Suprapubic skin (tissue), 4 donors: ENCODE results near the gene CNTFR. TPM values are rescaled to one million over a fixed set of nuclear protein-coding genes. Genes with fewer than 3 reads are reported as not detected.

Experiments used
- DNase-seq, 2 donors: peaks; one replicate each; pipeline ENCODE4 v3.0.0-alpha.2; 2019; ENCODE audit warnings: low spot score in 2 of 2
- H3K27ac ChIP-seq: fragments of 200-600 bp; sonication (generic); one replicate; pipeline ENCODE4 v1.5.1; 2019
- H3K27me3 ChIP-seq: fragments of 200-600 bp; sonication (generic); one replicate; pipeline ENCODE4 v1.5.1; 2019
- H3K36me3 ChIP-seq: fragments of 200-600 bp; sonication (generic); one replicate; pipeline ENCODE4 v1.5.1; 2019
- H3K4me1 ChIP-seq: fragments of 200-600 bp; sonication (generic); one replicate; pipeline ENCODE4 v1.5.1; 2019
- H3K4me3 ChIP-seq: fragments of 200-600 bp; sonication (generic); one replicate; pipeline ENCODE4 v1.5.1; 2019; ENCODE audit warnings: mild to moderate bottlenecking
- H3K9me3 ChIP-seq: fragments of 200-600 bp; sonication (generic); one replicate; pipeline ENCODE4 v1.5.1; 2019
- CTCF ChIP-seq, 2 donors: fragments of 200-600 bp in 1 of 2; fragments of 450-650 bp in 1 of 2; sonication (generic) in 1 of 2; IDR thresholded peaks; one replicate each; pipeline ENCODE4 v1.5.1; 2016 to 2019; ENCODE audit warnings: antibody characterized with exemption in 2 of 2, mild to moderate bottlenecking in 1 of 2, moderate library complexity in 1 of 2
- EP300 ChIP-seq: sonication (generic); formaldehyde crosslinking; IDR thresholded peaks from one replicate; pipeline ENCODE4 v1.6.1; 2017; ENCODE audit warnings: antibody characterized with exemption
- POLR2A ChIP-seq, 2 donors: fragments of 450-650 bp; IDR thresholded peaks; one replicate each; pipeline ENCODE4 v1.6.1; 2017; ENCODE audit warnings: antibody characterized with exemption in 2 of 2, mild to moderate bottlenecking in 2 of 2, moderate library complexity in 2 of 2
- POLR2AphosphoS5 ChIP-seq, 3 donors: sonication (generic); formaldehyde crosslinking; IDR thresholded peaks; one replicate each; pipeline ENCODE4 v1.6.1; 2017; ENCODE audit warnings: antibody characterized with exemption in 3 of 3
- WGBS: methylation state at CpG from one replicate; pipeline ENCODE4 v1.1.5; 2018; 5-methylcytosine and 5-hydroxymethylcytosine counted together
- total RNA-seq, 4 donors: library from RNA; depleted of rRNA; stranded (reverse); fragments of >200 nt; gene quantifications; one replicate each; pipeline ENCODE4 v1.1.0, GENCODE V29; 2016

CNTFR gene
- total RNA-seq, 4 donors from 2014 or later, result 5.0 to 9.1 (median 5.7) TPM

- Histone ChIP-seq H3K4me3 (peak within 1 kb of the TSS; percentile 64), H3K27ac (peak within 1 kb of the TSS; percentile 84), H3K9me3 (no peaks in the 10 kb centered on the region), H3K36me3 (peaks cover 35% of the 10 kb centered on the region), H3K4me1 (peaks cover 25% of the 10 kb centered on the region), H3K27me3 (no peaks in the 10 kb centered on the region)
- WGBS, result under 1% methylated on average over 21 of the region's 77 CpGs
- peak in 1 of 2 donors; percentile 10 for TF ChIP-seq POLR2A (IDR thresholded peaks at IDR 0.05)
- TF ChIP-seq CTCF (IDR thresholded peaks at IDR 0.05), result no peak
- DNase-seq, result peak in 1 of 2 donors; percentile 89
These were observed 22.6 kb upstream of the CNTFR start, which contains the start of gene RPP25L for GRCh38 chr9:34611811-34612787. TSS of gene RPP25L (minus strand) at chr9:34612097. CDS start at chr9:34611296, 801 bp downstream.

- no peaks in the 10 kb centered on the region for H3K9me3 ChIP-seq
- TF ChIP-seq CTCF (IDR thresholded peaks at IDR 0.05) (no peak), EP300 (no peak), POLR2A (IDR thresholded peaks at IDR 0.05) (no peak), POLR2AphosphoS5 (IDR thresholded peaks at IDR 0.05) (no peak)
- H3K27ac ChIP-seq, result peak overlapping the region; percentile 84
- H3K4me3 ChIP-seq, result peak overlapping the region; percentile 64
- 73% methylated on average over 5 of the region's 10 CpGs for WGBS
- H3K4me1 ChIP-seq, result peaks cover 25% of the 10 kb centered on the region
- DNase-seq, result no peak
- H3K36me3 ChIP-seq, result peaks cover 27% of the 10 kb centered on the region
- H3K27me3 ChIP-seq, result no peaks in the 10 kb centered on the region
These were observed 21.8 kb upstream of the CNTFR start for GRCh38 chr9:34611251-34611810.

GRCh38 chr9:34610434-34611206, 21.1 kb upstream of the CNTFR start:
- no peaks in the 10 kb centered on the region for H3K27me3 ChIP-seq
- H3K4me3 ChIP-seq, result no peak overlapping the region
- no peaks in the 10 kb centered on the region for H3K9me3 ChIP-seq
- no peak overlapping the region for H3K27ac ChIP-seq
- TF ChIP-seq CTCF (IDR thresholded peaks at IDR 0.05), result no peak
- TF ChIP-seq POLR2A (IDR thresholded peaks at IDR 0.05), result no peak
- TF ChIP-seq POLR2AphosphoS5 (IDR thresholded peaks at IDR 0.05), result no peak
- no peak for TF ChIP-seq EP300
- peaks cover 20% of the 10 kb centered on the region for H3K36me3 ChIP-seq
- DNase-seq, result no peak
- H3K4me1 ChIP-seq, result peaks cover 25% of the 10 kb centered on the region
- 93% methylated on average over 15 of the region's 20 CpGs for WGBS

GRCh38 chr9:34607331-34607730, 17.8 kb upstream of the CNTFR start:
- 52% methylated on average over 2 of the region's 2 CpGs for WGBS
- peaks cover 19% of the 10 kb centered on the region for H3K4me1 ChIP-seq
- H3K27ac ChIP-seq, result no peak overlapping the region
- H3K4me3 ChIP-seq, result no peak overlapping the region
- no peaks in the 10 kb centered on the region for H3K36me3 ChIP-seq
- no peak for DNase-seq
- H3K9me3 ChIP-seq, result no peaks in the 10 kb centered on the region
- no peaks in the 10 kb centered on the region for H3K27me3 ChIP-seq
- TF ChIP-seq POLR2A (IDR thresholded peaks at IDR 0.05) (no peak), POLR2AphosphoS5 (IDR thresholded peaks at IDR 0.05) (no peak), EP300 (no peak), CTCF (IDR thresholded peaks at IDR 0.05) (no peak)
